Parathyroid adenoma (tissue), 2 donors: ENCODE data around the gene PRR14.
A peak's percentile ranks its signal among the peaks of the same experiment; 100 is the strongest.

ENCODE experiments used
- H2AFZ ChIP-seq: fragments of 300-600 bp; sonication (generic); one replicate; pipeline ENCODE4 v1.7.0; 2017; ENCODE audit warnings: antibody characterized with exemption, mild to moderate bottlenecking
- H3K27ac ChIP-seq: fragments of 300-600 bp; sonication (generic); one replicate; pipeline ENCODE4 v1.7.0; 2017
- H3K27me3 ChIP-seq: fragments of 300-600 bp; sonication (generic); one replicate; pipeline ENCODE4 v1.7.0; 2017; ENCODE audit warnings: low read length; ENCODE audit not compliant: control insufficient read depth, insufficient read depth
- H3K36me3 ChIP-seq: fragments of 300-600 bp; sonication (generic); one replicate; pipeline ENCODE4 v1.7.0; 2017; ENCODE audit warnings: low read length; ENCODE audit not compliant: control insufficient read depth, insufficient read depth
- H3K4me1 ChIP-seq: fragments of 300-600 bp; sonication (generic); one replicate; pipeline ENCODE4 v1.7.0; 2017; ENCODE audit warnings: control low read depth
- H3K4me2 ChIP-seq: fragments of 300-600 bp; sonication (generic); one replicate; pipeline ENCODE4 v1.7.0; 2017; ENCODE audit warnings: low read length
- H3K4me3 ChIP-seq: fragments of 300-600 bp; sonication (generic); one replicate; pipeline ENCODE4 v1.7.0; 2017; ENCODE audit warnings: low read depth, low read length
- H3K79me2 ChIP-seq: fragments of 300-600 bp; sonication (generic); one replicate; pipeline ENCODE4 v1.7.0; 2017; ENCODE audit warnings: control low read depth
- H3K9ac ChIP-seq: fragments of 300-600 bp; sonication (generic); one replicate; pipeline ENCODE4 v1.7.0; 2017; ENCODE audit warnings: mild to moderate bottlenecking
- H3K9me3 ChIP-seq: fragments of 300-600 bp; sonication (generic); one replicate; pipeline ENCODE4 v1.7.0; 2017; ENCODE audit warnings: low read length; ENCODE audit not compliant: control insufficient read depth
- TF ChIP-seq, protein P1 (sequence below): fragments of 300-600 bp; sonication (generic); IDR thresholded peaks from one replicate; pipeline ENCODE4 v1.7.0; 2017; ENCODE audit warnings: antibody characterized with exemption, mild to moderate bottlenecking
- donor health status: primary hyperparathyroidism.

The PRR14 gene

DNA sequence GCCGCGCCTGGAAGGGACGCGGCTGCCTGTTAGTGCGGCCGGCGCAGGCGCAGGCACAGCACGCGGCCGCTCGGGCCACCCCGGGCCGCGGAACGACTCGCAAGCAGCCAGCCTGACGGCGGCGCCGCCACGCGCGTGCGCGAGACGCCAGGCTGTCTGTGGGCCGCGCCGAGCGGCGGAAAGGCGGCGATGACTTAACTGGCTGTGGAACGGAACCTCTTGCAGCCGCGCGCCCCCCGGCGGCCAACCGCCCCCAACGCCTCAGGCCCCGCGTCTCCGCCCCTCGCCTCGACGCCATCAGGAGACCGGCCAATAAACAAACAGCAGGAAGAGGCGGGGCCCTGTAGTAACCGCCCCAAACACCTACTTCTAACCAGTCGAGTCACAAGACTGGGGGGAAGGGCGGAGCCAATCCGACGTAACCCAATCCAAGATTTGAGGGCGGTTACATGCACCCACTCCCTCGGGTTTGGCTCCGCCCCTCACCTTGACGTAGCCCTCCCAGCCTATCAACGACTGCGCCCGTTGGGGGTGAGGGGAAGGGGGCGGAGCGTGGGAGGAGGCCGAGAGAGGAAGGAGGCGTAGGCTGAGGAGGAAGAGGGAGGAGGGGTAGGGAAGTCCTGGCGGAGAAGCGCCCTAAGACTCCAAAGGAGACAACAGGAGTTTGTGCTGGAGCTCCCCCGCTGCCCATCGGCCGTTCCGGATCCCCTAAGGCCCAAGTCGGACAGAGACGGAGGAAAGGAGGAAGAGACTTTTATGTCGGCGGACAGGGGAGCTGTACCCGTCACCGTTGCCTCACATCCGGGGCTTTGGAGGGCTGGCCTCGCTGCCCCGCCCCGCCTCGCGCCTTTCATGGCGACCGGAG is 7.3 kb downstream of the PRR14 start, which contains the start of gene FBRS:
Gene FBRS (plus strand): TSS at position 566 of the 865 bp plus-strand sequence. CDS start 1,088 bp downstream, outside the sequence.
- Histone ChIP-seq H3K79me2 (peaks cover 30% of the 10 kb centered on the region), H3K4me1 (peaks cover 19% of the 10 kb centered on the region), H3K36me3 (no peaks in the 10 kb centered on the region), H3K4me2 (peak within 1 kb of the TSS; percentile 94), H3K9me3 (no peaks in the 10 kb centered on the region), H3K4me3 (peak within 1 kb of the TSS; percentile 98), H3K9ac (peak within 1 kb of the TSS; percentile 72), H2AFZ (peak within 1 kb of the TSS; percentile 89), H3K27ac (peak within 1 kb of the TSS; percentile 98), H3K27me3 (no peaks in the 10 kb centered on the region)
- TF ChIP-seq, protein P1, sequence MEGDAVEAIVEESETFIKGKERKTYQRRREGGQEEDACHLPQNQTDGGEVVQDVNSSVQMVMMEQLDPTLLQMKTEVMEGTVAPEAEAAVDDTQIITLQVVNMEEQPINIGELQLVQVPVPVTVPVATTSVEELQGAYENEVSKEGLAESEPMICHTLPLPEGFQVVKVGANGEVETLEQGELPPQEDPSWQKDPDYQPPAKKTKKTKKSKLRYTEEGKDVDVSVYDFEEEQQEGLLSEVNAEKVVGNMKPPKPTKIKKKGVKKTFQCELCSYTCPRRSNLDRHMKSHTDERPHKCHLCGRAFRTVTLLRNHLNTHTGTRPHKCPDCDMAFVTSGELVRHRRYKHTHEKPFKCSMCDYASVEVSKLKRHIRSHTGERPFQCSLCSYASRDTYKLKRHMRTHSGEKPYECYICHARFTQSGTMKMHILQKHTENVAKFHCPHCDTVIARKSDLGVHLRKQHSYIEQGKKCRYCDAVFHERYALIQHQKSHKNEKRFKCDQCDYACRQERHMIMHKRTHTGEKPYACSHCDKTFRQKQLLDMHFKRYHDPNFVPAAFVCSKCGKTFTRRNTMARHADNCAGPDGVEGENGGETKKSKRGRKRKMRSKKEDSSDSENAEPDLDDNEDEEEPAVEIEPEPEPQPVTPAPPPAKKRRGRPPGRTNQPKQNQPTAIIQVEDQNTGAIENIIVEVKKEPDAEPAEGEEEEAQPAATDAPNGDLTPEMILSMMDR: peak; percentile 92

DNA sequence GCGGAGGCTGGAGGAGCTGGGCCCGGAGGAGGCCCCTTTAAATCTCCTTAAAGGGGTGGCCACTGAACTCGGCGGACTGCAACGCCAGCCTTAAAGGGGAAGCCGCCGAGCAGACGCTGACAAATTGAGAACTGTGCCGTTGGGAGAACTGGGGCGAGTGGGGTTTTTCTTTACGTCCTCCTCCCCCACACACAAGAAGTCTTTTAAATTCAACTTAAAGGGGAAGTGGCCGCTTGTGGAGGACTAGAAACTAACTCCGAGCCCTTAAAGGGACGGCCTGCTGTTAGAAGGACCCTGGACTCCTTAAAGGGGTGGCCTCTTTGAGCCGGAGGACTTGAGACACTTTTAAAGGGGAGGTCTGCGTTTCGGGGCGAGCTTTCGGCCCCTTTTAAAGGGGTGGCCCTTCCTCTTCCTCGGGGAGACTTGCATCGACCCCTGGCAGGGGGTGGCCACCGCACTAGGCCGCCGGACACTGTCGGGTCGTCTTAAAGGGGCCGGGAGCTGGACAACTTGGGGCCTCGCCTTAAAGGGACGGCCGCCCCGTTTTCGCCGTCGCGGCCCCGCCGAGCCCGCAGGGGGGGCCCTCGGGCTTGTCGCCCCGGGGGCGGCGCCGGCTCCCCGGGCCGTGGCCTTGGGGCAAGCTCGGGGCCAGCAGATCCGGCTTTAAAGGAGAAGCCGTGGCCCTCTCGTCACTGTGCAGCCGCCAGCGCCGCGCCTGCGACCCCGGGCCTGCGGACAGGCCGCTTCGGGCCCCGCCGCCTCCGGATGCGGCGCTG is 8.2 kb downstream of the PRR14 start:
- Histone ChIP-seq H3K27ac (peak overlapping the region; percentile 98), H3K27me3 (no peaks in the 10 kb centered on the region), H3K36me3 (no peaks in the 10 kb centered on the region), H3K79me2 (peaks cover 36% of the 10 kb centered on the region), H3K4me1 (peaks cover 19% of the 10 kb centered on the region), H2AFZ (peak overlapping the region; percentile 78), H3K9ac (peak overlapping the region; percentile 72), H3K4me3 (peak overlapping the region; percentile 98), H3K9me3 (no peaks in the 10 kb centered on the region), H3K4me2 (peak overlapping the region; percentile 71)
- TF ChIP-seq, protein P1: no peak

GRCh38 chr16:30659507-30660423 is 9.0 kb downstream of the PRR14 start:
- H3K79me2 ChIP-seq: peaks cover 35% of the 10 kb centered on the region
- H2AFZ ChIP-seq: peak overlapping the region; percentile 7
- peak overlapping the region; percentile 93 for H3K4me2 ChIP-seq
- no peaks in the 10 kb centered on the region for H3K9me3 ChIP-seq
- H3K9ac ChIP-seq: peak overlapping the region; percentile 75
- no peaks in the 10 kb centered on the region for H3K27me3 ChIP-seq
- peak overlapping the region; percentile 98 for H3K4me3 ChIP-seq
- peaks cover 19% of the 10 kb centered on the region for H3K4me1 ChIP-seq
- TF ChIP-seq, protein P1: peak; percentile 14
- H3K36me3 ChIP-seq: no peaks in the 10 kb centered on the region
- peak overlapping the region; percentile 98 for H3K27ac ChIP-seq

- Histone ChIP-seq H3K4me2 (peak overlapping the region; percentile 93), H3K27me3 (no peaks in the 10 kb centered on the region), H3K4me3 (peak overlapping the region; percentile 67), H2AFZ (no peak overlapping the region), H3K4me1 (peaks cover 19% of the 10 kb centered on the region), H3K36me3 (no peaks in the 10 kb centered on the region), H3K9ac (peak overlapping the region; percentile 75), H3K79me2 (peaks cover 35% of the 10 kb centered on the region), H3K9me3 (no peaks in the 10 kb centered on the region), H3K27ac (peak overlapping the region; percentile 70)
- TF ChIP-seq, protein P1: no peak
These were observed 9.9 kb downstream of the PRR14 start for GRCh38 chr16:30660424-30661261.
